SK-N-SH (cell line): ENCODE results near the gene CSNK2A1. TPM values are rescaled to one million over a fixed set of nuclear protein-coding genes. Genes with fewer than 3 reads are reported as not detected.

ENCODE experiments used
- CTCF ChIA-PET: fragments of 300-600, 350-600 bp; formaldehyde crosslinking; extraction: SDS; loops from one replicate; lab custom pipeline; 2021; lab: Yijun Ruan, JAX
- POLR2A ChIA-PET: fragments of 350-600 bp; sonication (Branson Sonifier 250); formaldehyde crosslinking; extraction: SDS; loops from one replicate; lab custom pipeline; 2020; ENCODE audit warnings: antibody characterized with exemption, inconsistent platforms; lab: Yijun Ruan, JAX
- DNase-seq: peaks from one replicate; pipeline ENCODE4 v3.0.0; 2012
- H2AFZ ChIP-seq: fragments of 200-600 bp; sonication (generic); 2 replicates; pipeline ENCODE4 v1.8.1; 2016; ENCODE audit warnings: antibody characterized with exemption, mild to moderate bottlenecking, low read depth
- H3F3A ChIP-seq: fragments of 200-600 bp; sonication (generic); replicated peaks from 2 replicates; pipeline ENCODE3; 2016; ENCODE audit warnings: antibody characterized with exemption, mild to moderate bottlenecking; ENCODE audit not compliant: insufficient read depth
- H3K27ac ChIP-seq, 2 experiments: fragments of 200-500 bp in 1 of 2; fragments of 200-600 bp in 1 of 2; sonication (Bioruptor generic) in 1 of 2; sonication (generic), shearing (Covaris generic) in 1 of 2; 2 replicates each; pipeline versions ENCODE4 v1.5.1 to v1.6.1; 2014 to 2016; ENCODE audit warnings: low read depth in 2 of 2, inconsistent platforms in 1 of 2, low read length in 1 of 2, mild to moderate bottlenecking in 1 of 2, mixed read lengths in 1 of 2
- H3K27me3 ChIP-seq: fragments of 200-600 bp; sonication (generic), shearing (Covaris generic); 2 replicates; pipeline ENCODE4 v1.6.1; 2016; ENCODE audit warnings: mixed run types; ENCODE audit not compliant: insufficient read depth
- H3K36me3 ChIP-seq, 2 experiments: fragments of 200-500 bp in 1 of 2; fragments of 200-600 bp in 1 of 2; sonication (Bioruptor generic) in 1 of 2; sonication (generic) in 1 of 2; replicated peaks in 1 of 2; 2 replicates each; pipeline versions ENCODE3 to v1.5.1; 2014 to 2016; ENCODE audit warnings: low read length in 1 of 2, mild to moderate bottlenecking in 1 of 2; ENCODE audit not compliant: insufficient read depth in 2 of 2, control insufficient read depth in 1 of 2
- H3K4me1 ChIP-seq, 2 experiments: fragments of 200-500 bp in 1 of 2; fragments of 200-600 bp in 1 of 2; sonication (Bioruptor generic) in 1 of 2; sonication (generic), shearing (Covaris generic) in 1 of 2; 2 replicates each; pipeline versions ENCODE4 v1.5.1 to v1.6.1; 2014 to 2016; ENCODE audit warnings: low read depth in 1 of 2, low read length in 1 of 2, mixed run types in 1 of 2; ENCODE audit not compliant: insufficient read depth in 2 of 2, control insufficient read depth in 1 of 2
- H3K4me2 ChIP-seq: fragments of 200-600 bp; sonication (generic), shearing (Covaris generic); 2 replicates; pipeline ENCODE4 v1.6.1; 2017; ENCODE audit warnings: mixed run types
- H3K4me3 ChIP-seq, 2 experiments: fragments of 200-500 bp in 1 of 2; fragments of 200-600 bp in 1 of 2; sonication (Bioruptor generic) in 1 of 2; sonication (generic), shearing (Covaris generic) in 1 of 2; 2 replicates each; pipeline versions ENCODE4 v1.5.1 to v1.8.1; 2014 to 2016; ENCODE audit warnings: low read depth in 2 of 2, inconsistent platforms in 1 of 2, low read length in 1 of 2, mild to moderate bottlenecking in 1 of 2, mixed read lengths in 1 of 2, moderate library complexity in 1 of 2
- H3K79me2 ChIP-seq: fragments of 200-600 bp; sonication (generic); 2 replicates; pipeline ENCODE4 v1.8.1; 2017; ENCODE audit warnings: mild to moderate bottlenecking; ENCODE audit not compliant: insufficient read depth
- H3K9ac ChIP-seq: fragments of 200-600 bp; sonication (generic); 2 replicates; pipeline ENCODE4 v1.6.1; 2017; ENCODE audit warnings: mixed run types
- H3K9me2 ChIP-seq: fragments of 200-600 bp; sonication (generic); 2 replicates; pipeline ENCODE4 v1.6.1; 2017; ENCODE audit warnings: mixed run types
- H3K9me3 ChIP-seq: fragments of 200-600 bp; sonication (generic); 2 replicates; pipeline ENCODE4 v1.6.1; 2017; ENCODE audit warnings: mixed run types, mild to moderate bottlenecking, moderate library complexity
- H4K20me1 ChIP-seq: fragments of 200-600 bp; sonication (generic); 2 replicates; pipeline ENCODE4 v1.6.1; 2017; ENCODE audit warnings: mild to moderate bottlenecking, mixed run types; ENCODE audit not compliant: insufficient read depth
- ELF1 ChIP-seq: IDR thresholded peaks from 2 replicates; pipeline ENCODE4 v1.4.0; 2012
- EP300 ChIP-seq, 2 experiments: IDR thresholded peaks; 2 replicates each; pipeline versions ENCODE4 v1.4.0 to v1.6.1; 2012; ENCODE audit warnings: borderline replicate concordance in 1 of 2, low read depth in 1 of 2, low read length in 1 of 2
- EZH2phosphoT487 ChIP-seq: fragments of 200-600 bp; sonication (generic); IDR thresholded peaks from 2 replicates; pipeline ENCODE4 v1.6.1; 2017; ENCODE audit warnings: low read depth, mixed run types, mild to moderate bottlenecking, antibody characterized with exemption, moderate library complexity, borderline replicate concordance
- FOXJ3 ChIP-seq: sonication (generic); formaldehyde crosslinking; IDR thresholded peaks from 2 replicates; pipeline ENCODE4 v1.5.1; 2020; ENCODE audit warnings: mild to moderate bottlenecking, missing genetic modification reagents
- FOXM1 ChIP-seq: IDR thresholded peaks from 2 replicates; pipeline ENCODE4 v1.4.0; 2012; ENCODE audit warnings: low read depth, mild to moderate bottlenecking
- MXI1 ChIP-seq: IDR thresholded peaks from 2 replicates; pipeline ENCODE4 v1.6.1; 2012; ENCODE audit warnings: mild to moderate bottlenecking, low read depth, low read length, improper control_type of control experiment
- NRF1 ChIP-seq: IDR thresholded peaks from 2 replicates; pipeline ENCODE4 v1.6.1; 2012; ENCODE audit warnings: low read depth, mild to moderate bottlenecking, low read length
- POLR2AphosphoS5 ChIP-seq: IDR thresholded peaks from 2 replicates; pipeline ENCODE4 v1.6.1; 2012; ENCODE audit warnings: low read depth, low read length
- RAD21 ChIP-seq: IDR thresholded peaks from 2 replicates; pipeline ENCODE4 v1.6.1; 2012; ENCODE audit warnings: mild to moderate bottlenecking, low read length
- TAF1 ChIP-seq: IDR thresholded peaks from 2 replicates; pipeline ENCODE4 v1.6.1; 2012; ENCODE audit warnings: low read depth, mild to moderate bottlenecking, low read length, moderate library complexity, borderline replicate concordance
- WGBS: methylation state at CpG from one replicate; pipeline ENCODE4 v1.1.6; 2017; ENCODE audit warnings: low lambda C conversion rate; 5-methylcytosine and 5-hydroxymethylcytosine counted together
- polyA plus RNA-seq, 3 experiments: library from polyadenylated mRNA; depleted of rRNA; stranded (reverse); fragments of >200 nt; gene quantifications; 2 replicates each; pipeline ENCODE4 v1.2.3, GENCODE V29; 2012
- TF ChIP-seq, protein P1 (sequence below): fragments of 150-350 bp; IDR thresholded peaks from 2 replicates; pipeline ENCODE4 v1.6.1; 2016; ENCODE audit warnings: mild to moderate bottlenecking, low read depth, low read length
- TF ChIP-seq, protein P2 (sequence below): fragments of 200-600 bp; sonication (generic); IDR thresholded peaks from 2 replicates; pipeline ENCODE4 v1.6.1; 2017; ENCODE audit warnings: antibody characterized with exemption, mild to moderate bottlenecking, moderate library complexity
- TF ChIP-seq, protein P3 (sequence below): IDR thresholded peaks from 2 replicates; pipeline ENCODE4 v1.6.1; 2012; ENCODE audit warnings: mild to moderate bottlenecking, low read depth, low read length, moderate library complexity
- TF ChIP-seq, protein P4 (sequence below): IDR thresholded peaks from 2 replicates; pipeline ENCODE4; 2012

CSNK2A1 gene
- polyA plus RNA-seq, 1 of the 3 experiments (the other 2 are of a cell fraction) = 61.9 TPM

DNA sequence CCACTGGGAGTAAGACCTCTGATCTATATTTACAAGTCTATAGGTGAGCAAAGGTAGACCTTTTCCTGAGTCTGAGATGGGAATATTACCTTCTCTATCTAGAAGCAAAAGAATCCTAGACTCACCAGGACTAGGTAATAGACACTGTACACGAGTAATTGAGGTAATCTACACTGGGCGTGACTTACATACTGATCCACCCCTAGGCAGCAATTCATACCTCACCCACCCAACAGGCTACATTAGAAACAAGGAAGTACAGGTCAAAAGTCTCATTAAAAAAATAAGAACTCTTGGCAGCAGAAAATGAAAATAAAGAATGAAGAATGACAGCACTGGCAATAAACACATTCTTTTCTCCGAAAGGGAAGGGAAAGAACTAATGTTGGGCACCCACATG, 7.6 kb downstream of the CSNK2A1 start:
- DNase-seq = no peak
- Histone ChIP-seq H3F3A (no peaks in the 10 kb centered on the region), H3K27ac (no peak overlapping the region), H3K4me1 (peaks cover 2 to 9% of the 10 kb centered on the region in 2 experiments; a peak in 2 of 4 replicates), H3K36me3 (peaks cover 0 to 10% of the 10 kb centered on the region in 2 experiments), H3K9ac (no peak overlapping the region), H3K79me2 (peaks cover 100% of the 10 kb centered on the region), H3K27me3 (no peaks in the 10 kb centered on the region), H2AFZ (no peak overlapping the region), H3K4me2 (no peak overlapping the region), H3K9me2 (no peaks in the 10 kb centered on the region), H4K20me1 (peaks cover 99% of the 10 kb centered on the region), H3K4me3 (no peak overlapping the region), H3K9me3 (no peaks in the 10 kb centered on the region; the same call in none of the 2 replicates)
- CTCF ChIA-PET = interaction anchor here (1.2 kb wide), 1 partner anchor 181 kb away, joined by 5 read pairs; no protein-coding TSS in a partner anchor
- POLR2A ChIA-PET = no interaction called here
- 83% methylated on average over 3 of the region's 3 CpGs for WGBS
- TF ChIP-seq, protein P1, sequence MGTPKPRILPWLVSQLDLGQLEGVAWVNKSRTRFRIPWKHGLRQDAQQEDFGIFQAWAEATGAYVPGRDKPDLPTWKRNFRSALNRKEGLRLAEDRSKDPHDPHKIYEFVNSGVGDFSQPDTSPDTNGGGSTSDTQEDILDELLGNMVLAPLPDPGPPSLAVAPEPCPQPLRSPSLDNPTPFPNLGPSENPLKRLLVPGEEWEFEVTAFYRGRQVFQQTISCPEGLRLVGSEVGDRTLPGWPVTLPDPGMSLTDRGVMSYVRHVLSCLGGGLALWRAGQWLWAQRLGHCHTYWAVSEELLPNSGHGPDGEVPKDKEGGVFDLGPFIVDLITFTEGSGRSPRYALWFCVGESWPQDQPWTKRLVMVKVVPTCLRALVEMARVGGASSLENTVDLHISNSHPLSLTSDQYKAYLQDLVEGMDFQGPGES = no peak
- TF ChIP-seq TAF1 = no peak
- TF ChIP-seq, protein P2, sequence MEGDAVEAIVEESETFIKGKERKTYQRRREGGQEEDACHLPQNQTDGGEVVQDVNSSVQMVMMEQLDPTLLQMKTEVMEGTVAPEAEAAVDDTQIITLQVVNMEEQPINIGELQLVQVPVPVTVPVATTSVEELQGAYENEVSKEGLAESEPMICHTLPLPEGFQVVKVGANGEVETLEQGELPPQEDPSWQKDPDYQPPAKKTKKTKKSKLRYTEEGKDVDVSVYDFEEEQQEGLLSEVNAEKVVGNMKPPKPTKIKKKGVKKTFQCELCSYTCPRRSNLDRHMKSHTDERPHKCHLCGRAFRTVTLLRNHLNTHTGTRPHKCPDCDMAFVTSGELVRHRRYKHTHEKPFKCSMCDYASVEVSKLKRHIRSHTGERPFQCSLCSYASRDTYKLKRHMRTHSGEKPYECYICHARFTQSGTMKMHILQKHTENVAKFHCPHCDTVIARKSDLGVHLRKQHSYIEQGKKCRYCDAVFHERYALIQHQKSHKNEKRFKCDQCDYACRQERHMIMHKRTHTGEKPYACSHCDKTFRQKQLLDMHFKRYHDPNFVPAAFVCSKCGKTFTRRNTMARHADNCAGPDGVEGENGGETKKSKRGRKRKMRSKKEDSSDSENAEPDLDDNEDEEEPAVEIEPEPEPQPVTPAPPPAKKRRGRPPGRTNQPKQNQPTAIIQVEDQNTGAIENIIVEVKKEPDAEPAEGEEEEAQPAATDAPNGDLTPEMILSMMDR = no peak
- TF ChIP-seq, protein P3, sequence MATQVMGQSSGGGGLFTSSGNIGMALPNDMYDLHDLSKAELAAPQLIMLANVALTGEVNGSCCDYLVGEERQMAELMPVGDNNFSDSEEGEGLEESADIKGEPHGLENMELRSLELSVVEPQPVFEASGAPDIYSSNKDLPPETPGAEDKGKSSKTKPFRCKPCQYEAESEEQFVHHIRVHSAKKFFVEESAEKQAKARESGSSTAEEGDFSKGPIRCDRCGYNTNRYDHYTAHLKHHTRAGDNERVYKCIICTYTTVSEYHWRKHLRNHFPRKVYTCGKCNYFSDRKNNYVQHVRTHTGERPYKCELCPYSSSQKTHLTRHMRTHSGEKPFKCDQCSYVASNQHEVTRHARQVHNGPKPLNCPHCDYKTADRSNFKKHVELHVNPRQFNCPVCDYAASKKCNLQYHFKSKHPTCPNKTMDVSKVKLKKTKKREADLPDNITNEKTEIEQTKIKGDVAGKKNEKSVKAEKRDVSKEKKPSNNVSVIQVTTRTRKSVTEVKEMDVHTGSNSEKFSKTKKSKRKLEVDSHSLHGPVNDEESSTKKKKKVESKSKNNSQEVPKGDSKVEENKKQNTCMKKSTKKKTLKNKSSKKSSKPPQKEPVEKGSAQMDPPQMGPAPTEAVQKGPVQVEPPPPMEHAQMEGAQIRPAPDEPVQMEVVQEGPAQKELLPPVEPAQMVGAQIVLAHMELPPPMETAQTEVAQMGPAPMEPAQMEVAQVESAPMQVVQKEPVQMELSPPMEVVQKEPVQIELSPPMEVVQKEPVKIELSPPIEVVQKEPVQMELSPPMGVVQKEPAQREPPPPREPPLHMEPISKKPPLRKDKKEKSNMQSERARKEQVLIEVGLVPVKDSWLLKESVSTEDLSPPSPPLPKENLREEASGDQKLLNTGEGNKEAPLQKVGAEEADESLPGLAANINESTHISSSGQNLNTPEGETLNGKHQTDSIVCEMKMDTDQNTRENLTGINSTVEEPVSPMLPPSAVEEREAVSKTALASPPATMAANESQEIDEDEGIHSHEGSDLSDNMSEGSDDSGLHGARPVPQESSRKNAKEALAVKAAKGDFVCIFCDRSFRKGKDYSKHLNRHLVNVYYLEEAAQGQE = no peak
- no peak for TF ChIP-seq MXI1
- no peak for TF ChIP-seq FOXM1
- TF ChIP-seq, protein P4, sequence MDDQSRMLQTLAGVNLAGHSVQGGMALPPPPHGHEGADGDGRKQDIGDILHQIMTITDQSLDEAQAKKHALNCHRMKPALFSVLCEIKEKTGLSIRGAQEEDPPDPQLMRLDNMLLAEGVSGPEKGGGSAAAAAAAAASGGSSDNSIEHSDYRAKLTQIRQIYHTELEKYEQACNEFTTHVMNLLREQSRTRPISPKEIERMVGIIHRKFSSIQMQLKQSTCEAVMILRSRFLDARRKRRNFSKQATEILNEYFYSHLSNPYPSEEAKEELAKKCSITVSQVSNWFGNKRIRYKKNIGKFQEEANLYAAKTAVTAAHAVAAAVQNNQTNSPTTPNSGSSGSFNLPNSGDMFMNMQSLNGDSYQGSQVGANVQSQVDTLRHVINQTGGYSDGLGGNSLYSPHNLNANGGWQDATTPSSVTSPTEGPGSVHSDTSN = no peak

DNA sequence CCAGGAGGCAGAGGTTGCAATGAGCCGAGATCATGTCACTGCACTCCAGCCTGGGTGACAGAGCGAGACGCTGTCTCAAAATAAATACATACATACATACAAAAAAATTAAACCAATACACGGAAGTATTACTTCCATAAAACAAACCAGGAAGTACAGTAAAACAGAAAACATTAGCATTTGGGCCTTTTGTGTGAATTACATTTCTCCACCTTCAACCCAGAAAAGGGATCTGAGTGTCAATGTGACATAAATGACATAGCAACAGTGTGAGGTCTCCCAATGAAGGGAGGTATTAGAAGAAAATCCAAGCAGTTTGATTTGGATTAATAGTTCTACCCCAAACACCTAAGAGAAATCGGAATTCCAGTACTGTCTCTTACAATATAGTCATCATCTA, 10.1 kb downstream of the CSNK2A1 start:
- Histone ChIP-seq H3K9ac (no peak overlapping the region), H3K36me3 (peaks cover 0 to 17% of the 10 kb centered on the region in 2 experiments), H3K9me3 (no peaks in the 10 kb centered on the region; the same call in 1 of the 2 replicates), H4K20me1 (peaks cover 97% of the 10 kb centered on the region), H3K4me3 (no peak overlapping the region), H2AFZ (no peak overlapping the region), H3K4me2 (no peak overlapping the region), H3K27ac (no peak overlapping the region), H3K27me3 (no peaks in the 10 kb centered on the region), H3K4me1 (peaks cover 2 to 14% of the 10 kb centered on the region in 2 experiments; a peak in 2 of 4 replicates), H3F3A (no peaks in the 10 kb centered on the region), H3K9me2 (no peaks in the 10 kb centered on the region), H3K79me2 (peaks cover 100% of the 10 kb centered on the region)
- WGBS = 97% methylated on average over 5 of the region's 5 CpGs
- DNase-seq = no peak
- ChIA-PET POLR2A (no interaction called here), CTCF (no interaction called here)
- no peak for TF ChIP-seq RAD21
- no peak for TF ChIP-seq ELF1
- no peak for TF ChIP-seq EP300 (IDR thresholded peaks at IDR 0.05; ENCODE audit: borderline replicate concordance in 1 of 2, low read depth in 1 of 2, low read length in 1 of 2)
- TF ChIP-seq FOXJ3 (CRISPR knock-in tag) = no peak
- TF ChIP-seq EZH2phosphoT487 = no peak
- TF ChIP-seq, protein P1 = no peak
- TF ChIP-seq MXI1 = no peak
- TF ChIP-seq POLR2AphosphoS5 = no peak
- TF ChIP-seq NRF1 = no peak
